Upper lobe of left lung (tissue), 6 donors: ENCODE results near the gene SSC4D. TPM values are rescaled to one million over a fixed set of nuclear protein-coding genes. Genes with fewer than 3 reads are reported as not detected.
"Not testable (repeated sequence)": the region's sequence is repeated elsewhere in the genome, so short reads cannot be mapped to it uniquely, and the experiment has no call there.

ENCODE experiments used
- ATAC-seq, 2 donors: fragments of 200-7000 bp; cut with Tn5 transposase; one replicate each; pipeline ENCODE4 v1.9.1; 2022; ENCODE audit warnings: mild to moderate bottlenecking in 2 of 2, moderate library complexity in 2 of 2; ENCODE audit not compliant: low FRiP score in 2 of 2
- DNase-seq, 2 donors: peaks; one replicate each; pipeline ENCODE4 v3.0.0-alpha.2; 2019 to 2020
- H3K27ac ChIP-seq, 4 donors: fragments of 200-600 bp; sonication (generic); one replicate each; pipeline ENCODE4 v1.5.1; 2016 to 2019
- H3K27me3 ChIP-seq, 4 donors: fragments of 200-600 bp; sonication (generic); one replicate each; pipeline ENCODE4 v1.5.1; 2017 to 2019
- H3K36me3 ChIP-seq, 4 donors: fragments of 200-600 bp; sonication (generic); one replicate each; pipeline ENCODE4 v1.5.1; 2016 to 2019
- H3K4me1 ChIP-seq, 4 donors: fragments of 200-600 bp; sonication (generic); one replicate each; pipeline ENCODE4 v1.5.1; 2018 to 2019
- H3K4me3 ChIP-seq, 4 donors: fragments of 200-600 bp; sonication (generic); one replicate each; pipeline ENCODE4 v1.5.1; 2017 to 2019; ENCODE audit warnings: mild to moderate bottlenecking in 2 of 4, moderate library complexity in 1 of 4
- H3K9me3 ChIP-seq, 4 donors: fragments of 200-600 bp; sonication (generic); one replicate each; pipeline ENCODE4 v1.5.1; 2018 to 2019
- EP300 ChIP-seq, 4 donors: sonication (generic); formaldehyde crosslinking; IDR thresholded peaks; one replicate each; pipeline ENCODE4 v1.5.1; 2017; ENCODE audit warnings: antibody characterized with exemption in 4 of 4, control low read depth in 2 of 4
- POLR2A ChIP-seq, 4 donors: fragments of 450-650 bp; IDR thresholded peaks; one replicate each; pipeline ENCODE4 v1.5.1; 2016 to 2017; ENCODE audit warnings: antibody characterized with exemption in 4 of 4, mild to moderate bottlenecking in 2 of 4
- POLR2AphosphoS5 ChIP-seq, 2 donors: sonication (generic); formaldehyde crosslinking; IDR thresholded peaks; one replicate each; pipeline ENCODE4 v1.5.1; 2017; ENCODE audit warnings: antibody characterized with exemption in 2 of 2
- WGBS, 2 donors: methylation state at CpG; one replicate each; pipeline ENCODE4 v1.1.5; 2017 to 2018; 5-methylcytosine and 5-hydroxymethylcytosine counted together
- total RNA-seq, 6 donors: library from RNA; depleted of rRNA in 4 of 6; stranded (reverse); fragments of >200 nt in 4 of 6; gene quantifications; one replicate each; pipeline versions ENCODE4 v1.1.0 to v1.2.1, GENCODE V29; 2016 to 2021
- TF ChIP-seq, protein P1 (sequence below), 6 experiments: fragments of 450-650 bp in 4 of 6; fragments of 200-600 bp in 2 of 6; sonication (generic) in 2 of 6; IDR thresholded peaks; one replicate each; pipeline ENCODE4 v1.5.1; 2016 to 2019; ENCODE audit warnings: antibody characterized with exemption in 6 of 6
- donor health status: DM: no; HTN: no; CAD: no; lungs with moderate emphysema.
- donor health status: DM: no; HTN: yes; CAD: no; lungs with severe emphysema.

The SSC4D gene
- total RNA-seq, 6 donors from 2014 or later, result 1.7 to 2.1 (median 1.9) TPM; not detected in 1

DNA sequence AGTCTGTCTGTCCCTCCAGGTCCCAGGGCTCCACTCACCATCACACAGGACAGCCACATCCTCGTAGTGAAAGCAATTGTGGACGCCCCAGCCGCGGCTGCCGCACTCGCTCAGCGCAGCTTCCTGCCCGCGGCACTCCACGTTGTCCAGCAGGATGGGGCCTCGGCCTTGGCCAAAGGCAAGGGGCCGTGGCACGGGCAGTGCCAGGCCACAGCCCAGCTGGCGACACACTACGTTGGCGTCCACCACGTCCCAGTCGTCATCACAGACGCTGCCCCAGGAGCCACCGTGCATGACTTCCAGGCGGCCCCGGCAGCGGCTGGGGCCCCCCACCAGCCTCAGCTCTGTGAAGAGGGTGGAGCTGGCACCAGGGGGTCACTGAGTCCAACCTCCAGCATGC lies 9.2 kb downstream of the SSC4D start:
- Histone ChIP-seq H3K27ac (no peak overlapping the region), H3K4me3 (no peak overlapping the region), H3K36me3 (no peaks in the 10 kb centered on the region), H3K27me3 (no peaks in the 10 kb centered on the region), H3K4me1 (peaks cover 12 to 29% (median 13%) of the 10 kb centered on the region in 4 donors), H3K9me3 (no peaks in the 10 kb centered on the region)
- WGBS, 2 donors, result 84 to 94% methylated on average over 11 to 23 of the region's 23 CpGs
- ATAC-seq, result no peak
- no peak for TF ChIP-seq POLR2AphosphoS5 (IDR thresholded peaks at IDR 0.05)
- no peak for TF ChIP-seq POLR2A (IDR thresholded peaks at IDR 0.05)
- no peak for TF ChIP-seq EP300 (IDR thresholded peaks at IDR 0.05)
- TF ChIP-seq, protein P1, sequence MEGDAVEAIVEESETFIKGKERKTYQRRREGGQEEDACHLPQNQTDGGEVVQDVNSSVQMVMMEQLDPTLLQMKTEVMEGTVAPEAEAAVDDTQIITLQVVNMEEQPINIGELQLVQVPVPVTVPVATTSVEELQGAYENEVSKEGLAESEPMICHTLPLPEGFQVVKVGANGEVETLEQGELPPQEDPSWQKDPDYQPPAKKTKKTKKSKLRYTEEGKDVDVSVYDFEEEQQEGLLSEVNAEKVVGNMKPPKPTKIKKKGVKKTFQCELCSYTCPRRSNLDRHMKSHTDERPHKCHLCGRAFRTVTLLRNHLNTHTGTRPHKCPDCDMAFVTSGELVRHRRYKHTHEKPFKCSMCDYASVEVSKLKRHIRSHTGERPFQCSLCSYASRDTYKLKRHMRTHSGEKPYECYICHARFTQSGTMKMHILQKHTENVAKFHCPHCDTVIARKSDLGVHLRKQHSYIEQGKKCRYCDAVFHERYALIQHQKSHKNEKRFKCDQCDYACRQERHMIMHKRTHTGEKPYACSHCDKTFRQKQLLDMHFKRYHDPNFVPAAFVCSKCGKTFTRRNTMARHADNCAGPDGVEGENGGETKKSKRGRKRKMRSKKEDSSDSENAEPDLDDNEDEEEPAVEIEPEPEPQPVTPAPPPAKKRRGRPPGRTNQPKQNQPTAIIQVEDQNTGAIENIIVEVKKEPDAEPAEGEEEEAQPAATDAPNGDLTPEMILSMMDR (IDR thresholded peaks at IDR 0.05), result no peak
- DNase-seq, result peak in 1 of 2 donors; percentile 76

DNA sequence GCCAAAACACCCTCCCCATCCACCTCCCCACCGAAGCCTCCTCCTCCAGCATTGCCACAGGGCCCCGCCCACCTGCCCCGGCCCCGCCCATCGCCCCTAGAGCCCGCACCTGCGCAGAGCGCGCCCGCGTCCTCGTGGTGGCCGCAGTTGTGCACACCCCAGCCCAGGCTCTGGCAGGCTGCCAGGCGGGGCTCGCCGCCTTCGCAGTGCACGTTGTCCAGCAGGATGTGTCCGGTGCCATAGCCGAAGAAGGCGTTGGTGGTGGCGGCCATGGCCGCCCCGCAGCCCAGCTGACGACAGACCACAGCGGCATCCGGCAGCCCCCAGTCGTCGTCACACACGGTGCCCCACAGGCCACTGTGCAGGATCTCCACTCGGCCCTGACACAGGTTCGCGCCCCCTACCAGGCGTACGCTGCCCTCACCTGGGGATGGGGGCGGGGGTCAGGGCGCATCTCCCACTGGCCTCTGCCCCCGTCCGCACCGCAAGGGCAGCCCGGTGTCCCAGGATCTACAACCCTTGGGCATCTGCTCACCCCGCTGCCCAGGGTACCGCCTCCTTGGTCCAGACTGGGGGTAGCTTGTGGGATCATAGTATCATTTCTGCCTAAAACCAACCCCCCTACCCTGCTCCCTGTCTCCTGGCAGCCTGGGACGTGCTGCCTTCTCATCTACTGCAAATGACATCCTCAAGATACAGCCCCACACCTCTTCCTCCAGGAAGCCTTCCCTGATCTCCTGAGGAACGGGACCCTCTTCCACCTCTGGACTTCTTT lies 11.9 kb downstream of the SSC4D start:
- DNase-seq (peak; percentile 80 to 97), ATAC-seq (peak; percentile 67 to 78)
- H3K4me1 ChIP-seq, result peaks cover 15 to 32% (median 23%) of the 10 kb centered on the region in 4 donors
- TF ChIP-seq POLR2A (IDR thresholded peaks at IDR 0.05), result peak in 1 of 4 donors; percentile 37
- no peak for TF ChIP-seq EP300 (IDR thresholded peaks at IDR 0.05)
- H3K27ac ChIP-seq, result peak overlapping the region in 1 of 4 donors; percentile 2
- no peaks in the 10 kb centered on the region for H3K9me3 ChIP-seq
- 44 to 76% methylated on average over 5 to 29 of the region's 45 CpGs for WGBS, 2 donors
- H3K4me3 ChIP-seq, result peak overlapping the region; percentile 38 to 56 (median 44)
- H3K36me3 ChIP-seq, result no peaks in the 10 kb centered on the region
- no peaks in the 10 kb centered on the region for H3K27me3 ChIP-seq

GRCh38 chr7:76396864-76397263 lies 12.6 kb downstream of the SSC4D start:
- DNase-seq, result no peak
- no peak overlapping the region for H3K27ac ChIP-seq
- no peak for TF ChIP-seq POLR2AphosphoS5 (IDR thresholded peaks at IDR 0.05)
- TF ChIP-seq POLR2A (IDR thresholded peaks at IDR 0.05), result no peak
- no peak for TF ChIP-seq EP300 (IDR thresholded peaks at IDR 0.05)
- TF ChIP-seq, protein P1 (IDR thresholded peaks at IDR 0.05), result no peak
- ATAC-seq, result no peak
- no peaks in the 10 kb centered on the region for H3K27me3 ChIP-seq
- peak overlapping the region in 2 of 4 donors; percentile 47 to 56 for H3K4me3 ChIP-seq
- H3K9me3 ChIP-seq, result no peaks in the 10 kb centered on the region
- 59 to 75% methylated on average over 8 of the region's 8 CpGs for WGBS, 2 donors
- no peaks in the 10 kb centered on the region for H3K36me3 ChIP-seq
- peaks cover 18 to 35% (median 24%) of the 10 kb centered on the region in 4 donors for H3K4me1 ChIP-seq

GRCh38 chr7:76395965-76396726 lies 13.4 kb downstream of the SSC4D start:
- H3K4me3 ChIP-seq, result no peak overlapping the region
- ATAC-seq (no peak), DNase-seq (no peak)
- TF ChIP-seq POLR2AphosphoS5 (IDR thresholded peaks at IDR 0.05) (no peak), EP300 (IDR thresholded peaks at IDR 0.05) (no peak), POLR2A (IDR thresholded peaks at IDR 0.05) (no peak)
- TF ChIP-seq, protein P1 (IDR thresholded peaks at IDR 0.05), result no peak
- WGBS, 2 donors, result 71 to 81% methylated on average over 13 of the region's 13 CpGs
- H3K9me3 ChIP-seq, result no peaks in the 10 kb centered on the region
- no peaks in the 10 kb centered on the region for H3K36me3 ChIP-seq
- H3K27ac ChIP-seq, result no peak overlapping the region
- H3K27me3 ChIP-seq, result no peaks in the 10 kb centered on the region
- peaks cover 18 to 35% (median 24%) of the 10 kb centered on the region in 4 donors for H3K4me1 ChIP-seq

DNA sequence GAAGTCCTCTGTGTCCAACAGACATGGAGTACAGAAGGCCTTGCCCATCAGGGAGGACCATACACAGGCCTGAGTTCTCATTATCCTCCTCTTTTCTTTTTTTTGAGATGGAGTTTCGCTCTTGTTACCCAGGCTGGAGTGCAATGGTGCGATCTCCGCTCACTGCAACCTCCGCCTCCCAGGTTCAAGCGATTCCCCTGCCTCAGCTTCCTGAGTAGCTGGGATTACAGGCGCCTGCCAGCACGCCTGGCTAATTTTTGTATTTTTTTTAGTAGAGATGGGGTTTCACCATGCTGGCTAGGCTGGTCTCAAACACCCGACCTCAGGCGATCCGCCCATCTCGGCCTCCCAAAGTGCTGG lies 13.9 kb downstream of the SSC4D start:
- H3K27me3 ChIP-seq, ATAC-seq, H3K4me3 ChIP-seq, H3K9me3 ChIP-seq, DNase-seq, H3K36me3 ChIP-seq, H3K27ac ChIP-seq: not testable (repeated sequence)
- peaks cover 18 to 35% (median 24%) of the 10 kb centered on the region in 4 donors for H3K4me1 ChIP-seq
- 86 to 92% methylated on average over 11 of the region's 11 CpGs for WGBS, 2 donors
